Measurements from ENCODE around the gene RRAGC. TPM values are rescaled to one million over a fixed set of nuclear protein-coding genes. Genes with fewer than 3 reads are reported as not detected.
"Not testable (repeated sequence)": the region's sequence is repeated elsewhere in the genome, so short reads cannot be mapped to it uniquely, and the experiment has no call there.

RRAGC gene
- total RNA-seq, 2 experiments from 2014 or later: 17.2 to 17.5 TPM

DNA sequence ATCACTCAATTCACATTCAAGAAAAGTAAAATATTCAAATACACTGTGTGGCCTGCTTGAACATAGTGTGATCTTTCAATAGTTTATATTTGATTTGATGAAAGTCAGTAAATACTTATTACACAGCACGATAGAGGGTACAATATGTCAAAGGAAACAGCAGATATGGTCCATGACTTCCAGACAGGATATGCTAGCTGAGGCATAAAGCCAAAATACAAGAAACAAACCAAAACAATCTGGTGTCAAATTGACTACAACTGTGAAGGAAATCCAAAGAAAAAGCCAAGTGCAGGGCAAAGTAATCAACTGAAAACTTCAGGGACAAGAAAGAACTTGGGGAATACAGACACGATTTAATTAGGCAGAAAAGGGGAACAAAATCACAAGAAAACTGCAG, 19.3 kb downstream of the RRAGC start:
- POLR2A ChIA-PET: no interaction called here
- Mint-ChIP-seq H3K4me1 (peaks cover 2% of the 10 kb centered on the region), H3K27ac (no peak overlapping the region), H3K27me3 (peaks cover under 1% of the 10 kb centered on the region), H3K9me3 (no peaks in the 10 kb centered on the region), H3K4me3 (no peak overlapping the region), H3K36me3 (ENCODE audit: low read depth) (peaks cover 35% of the 10 kb centered on the region)
- no peak for DNase-seq
- CTCF ChIA-PET: no interaction called here

DNA sequence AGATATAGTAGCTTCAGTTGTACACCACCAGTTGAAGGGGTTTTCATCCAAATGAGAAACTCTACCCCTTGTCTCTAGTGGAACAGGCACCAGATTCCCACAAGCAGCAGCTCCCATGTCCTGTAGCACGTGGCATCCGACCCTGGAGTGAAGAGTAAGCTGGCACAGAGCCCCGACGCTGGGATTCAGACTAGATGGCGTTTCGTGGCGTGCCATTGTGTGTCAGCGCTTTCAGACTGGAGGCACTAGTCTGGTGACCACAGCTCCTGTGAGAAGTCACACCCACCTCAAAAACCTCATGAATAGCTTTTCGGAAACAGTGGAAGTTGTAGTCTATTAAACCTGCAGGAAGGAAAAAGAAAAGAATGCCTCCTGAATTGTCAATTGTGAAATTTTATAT, 20.2 kb downstream of the RRAGC start:
- peaks cover 26% of the 10 kb centered on the region for H3K36me3 Mint-ChIP-seq (ENCODE audit: low read depth)
- ChIA-PET CTCF (interaction anchor here (0.7 kb wide), 1 partner anchor 228 kb away, joined by 3 read pairs; no protein-coding TSS in a partner anchor), POLR2A (no interaction called here)
- H3K27me3 Mint-ChIP-seq: peaks cover 6% of the 10 kb centered on the region
- no peaks in the 10 kb centered on the region for H3K9me3 Mint-ChIP-seq
- peaks cover 2% of the 10 kb centered on the region for H3K4me1 Mint-ChIP-seq
- no peak overlapping the region for H3K4me3 Mint-ChIP-seq
- H3K27ac Mint-ChIP-seq: no peak overlapping the region
- no peak for DNase-seq

DNA sequence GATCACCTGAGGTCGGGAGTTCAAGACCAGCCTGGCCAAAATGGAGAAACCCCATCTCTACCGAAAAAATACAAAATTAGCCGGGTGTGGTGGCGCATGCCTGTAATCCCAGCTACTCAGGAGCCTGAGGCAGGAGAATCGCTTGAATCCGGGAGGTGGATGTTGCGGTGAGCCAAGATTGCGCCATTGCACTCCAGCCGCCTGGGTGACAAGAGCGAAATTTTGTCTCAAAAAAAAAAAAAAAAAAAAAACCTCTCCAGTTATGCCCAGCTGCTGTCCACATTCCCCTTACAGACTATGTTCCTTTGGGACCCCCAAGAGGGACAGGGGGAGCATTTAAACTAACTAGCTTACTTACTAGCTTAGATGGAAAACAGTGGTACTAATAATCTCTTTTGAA, 23.3 kb downstream of the RRAGC start:
- DNase-seq, POLR2A ChIA-PET, H3K9me3 Mint-ChIP-seq, H3K27ac Mint-ChIP-seq, H3K4me3 Mint-ChIP-seq, H3K4me1 Mint-ChIP-seq: not testable (repeated sequence)
- CTCF ChIA-PET: interaction anchor here (1.3 kb wide), 1 partner anchor 803 kb away, joined by 5 read pairs; no protein-coding TSS in a partner anchor
- Mint-ChIP-seq H3K27me3 (peaks cover 14% of the 10 kb centered on the region), H3K36me3 (ENCODE audit: low read depth) (peaks cover 19% of the 10 kb centered on the region)

DNA sequence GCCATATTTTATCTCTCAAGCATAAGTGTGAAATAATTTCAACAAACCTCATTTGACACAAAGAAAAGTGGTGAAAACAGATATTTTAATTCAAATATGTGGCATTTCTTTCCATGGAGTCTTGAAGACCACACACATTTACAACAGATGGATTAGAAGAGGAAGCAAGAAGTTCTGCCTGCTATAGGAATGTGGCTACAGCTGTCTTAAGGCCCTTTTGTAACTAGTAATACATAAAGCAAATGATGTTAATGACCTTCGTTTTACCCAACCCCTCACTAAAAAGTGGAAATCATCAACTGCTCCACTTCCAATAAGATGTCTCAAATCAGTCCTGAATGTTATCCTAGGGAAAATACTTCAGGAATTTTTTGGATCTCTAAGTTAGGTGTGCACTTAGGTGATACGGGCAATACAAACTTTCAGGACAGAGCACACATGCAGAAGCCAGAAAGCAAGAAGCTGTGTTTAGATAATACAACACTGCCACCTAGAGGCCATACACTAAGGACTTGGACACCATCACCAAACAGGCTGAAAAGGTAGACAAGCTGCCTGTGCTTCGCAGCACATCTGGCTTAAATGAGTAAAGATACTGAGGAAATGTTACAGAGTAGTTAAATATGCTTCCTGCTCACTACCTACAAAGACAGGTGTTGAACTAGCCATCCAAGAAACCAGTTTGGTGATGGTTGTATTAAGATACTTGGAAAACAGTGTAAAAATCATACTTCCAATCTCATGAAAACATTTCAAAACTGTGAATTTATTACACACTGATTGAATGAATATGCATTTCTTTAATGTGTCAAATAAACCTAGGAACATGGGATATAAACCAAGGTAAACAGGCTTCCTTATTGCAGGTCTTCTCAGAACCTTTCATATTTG, 24.4 kb downstream of the RRAGC start:
- H3K4me3 Mint-ChIP-seq: no peak overlapping the region
- no peaks in the 10 kb centered on the region for H3K9me3 Mint-ChIP-seq
- peaks cover 18% of the 10 kb centered on the region for H3K27me3 Mint-ChIP-seq
- H3K27ac Mint-ChIP-seq: no peak overlapping the region
- peaks cover 16% of the 10 kb centered on the region for H3K36me3 Mint-ChIP-seq (ENCODE audit: low read depth)
- POLR2A ChIA-PET: interaction anchor here (0.6 kb wide), 1 partner anchor 338 kb away, joined by 3 read pairs; no protein-coding TSS in a partner anchor
- peak; percentile 81 for DNase-seq
- CTCF ChIA-PET: interaction anchor here (0.7 to 1.3 kb wide), 5 partner anchors 11 to 802 kb away, joined by 3 to 9 read pairs (median 4); partner anchors contain the start of gene MYCBP
- no peaks in the 10 kb centered on the region for H3K4me1 Mint-ChIP-seq

DNA sequence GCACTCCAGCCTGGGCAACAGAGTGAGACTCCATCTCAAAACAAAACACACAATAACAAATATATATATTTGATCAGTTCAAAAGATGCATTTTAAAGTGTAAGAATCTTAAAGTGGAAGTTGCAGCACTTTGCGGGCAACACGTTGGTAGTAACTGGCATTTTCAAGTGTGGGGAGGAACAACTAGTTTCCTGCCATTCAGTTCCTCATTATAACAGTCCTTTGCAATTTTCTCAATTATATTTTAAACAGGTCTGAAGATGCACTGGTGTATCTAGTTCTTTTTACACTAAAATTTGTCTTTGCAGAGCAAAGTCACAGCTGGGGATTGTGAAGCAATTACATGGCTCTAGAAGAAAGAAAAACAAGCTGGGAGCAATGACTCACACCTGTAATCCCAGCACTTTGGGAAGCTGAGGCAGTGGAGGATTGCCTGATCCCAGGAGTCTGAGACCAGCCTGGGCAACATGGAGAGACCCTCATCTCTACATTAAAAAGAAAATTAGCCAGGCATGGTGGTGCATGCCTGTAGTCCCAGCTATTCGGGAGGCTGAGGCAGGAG, 25.3 kb downstream of the RRAGC start:
- Mint-ChIP-seq H3K27ac (no peak overlapping the region), H3K36me3 (ENCODE audit: low read depth) (peaks cover 12% of the 10 kb centered on the region), H3K9me3 (no peaks in the 10 kb centered on the region), H3K4me3 (no peak overlapping the region), H3K27me3 (peaks cover 22% of the 10 kb centered on the region), H3K4me1 (no peaks in the 10 kb centered on the region)
- POLR2A ChIA-PET: no interaction called here
- CTCF ChIA-PET: interaction anchor here (0.9 to 1.3 kb wide), 2 partner anchors 12 to 14 kb away, joined by 3 to 4 read pairs; no protein-coding TSS in a partner anchor
- DNase-seq: no peak

DNA sequence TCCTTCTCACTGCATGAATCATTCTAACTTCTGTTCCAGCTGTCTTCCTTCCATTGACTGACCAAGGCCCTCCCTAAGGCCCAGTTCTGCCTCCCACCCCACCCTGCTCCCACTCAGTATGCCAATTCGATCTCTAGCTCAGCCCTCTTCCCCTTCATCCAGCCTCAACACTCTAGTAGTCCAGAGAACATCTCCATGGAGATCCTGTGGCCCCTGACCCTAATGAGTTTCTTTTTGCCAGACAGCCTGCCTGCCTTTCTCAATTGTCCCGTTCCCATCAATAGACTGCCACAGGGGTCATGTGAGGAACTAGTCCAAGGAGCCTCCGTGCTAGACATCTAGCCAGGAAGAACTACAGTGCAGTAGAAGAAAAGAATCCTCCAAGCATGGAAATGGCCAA, 26.4 kb downstream of the RRAGC start:
- ChIA-PET POLR2A (no interaction called here), CTCF (interaction anchor here (0.6 kb wide), 1 partner anchor 491 kb away, joined by 3 read pairs; no protein-coding TSS in a partner anchor)
- H3K4me1 Mint-ChIP-seq: no peaks in the 10 kb centered on the region
- H3K9me3 Mint-ChIP-seq: no peaks in the 10 kb centered on the region
- no peak overlapping the region for H3K27ac Mint-ChIP-seq
- peaks cover 2% of the 10 kb centered on the region for H3K36me3 Mint-ChIP-seq (ENCODE audit: low read depth)
- DNase-seq: no peak
- H3K4me3 Mint-ChIP-seq: no peak overlapping the region
- H3K27me3 Mint-ChIP-seq: peaks cover 27% of the 10 kb centered on the region

DNA sequence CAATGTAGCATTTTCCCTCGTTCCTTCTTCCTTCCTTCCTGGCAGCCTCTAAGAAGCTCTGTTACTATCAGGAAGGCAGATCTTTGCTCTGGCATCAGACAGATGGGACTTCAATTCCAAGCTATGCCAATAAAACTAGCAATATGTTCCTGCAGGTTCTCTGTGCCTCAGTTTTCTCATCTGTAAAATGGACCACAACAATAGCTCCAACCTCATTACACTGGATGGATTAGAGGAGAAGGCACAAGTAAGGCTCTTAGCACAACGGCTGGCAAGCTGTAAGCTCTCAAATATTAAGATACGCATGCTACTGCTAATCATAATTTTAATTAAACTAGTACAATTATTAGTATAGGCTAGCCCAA, 27.2 kb downstream of the RRAGC start:
- POLR2A ChIA-PET: no interaction called here

DNA sequence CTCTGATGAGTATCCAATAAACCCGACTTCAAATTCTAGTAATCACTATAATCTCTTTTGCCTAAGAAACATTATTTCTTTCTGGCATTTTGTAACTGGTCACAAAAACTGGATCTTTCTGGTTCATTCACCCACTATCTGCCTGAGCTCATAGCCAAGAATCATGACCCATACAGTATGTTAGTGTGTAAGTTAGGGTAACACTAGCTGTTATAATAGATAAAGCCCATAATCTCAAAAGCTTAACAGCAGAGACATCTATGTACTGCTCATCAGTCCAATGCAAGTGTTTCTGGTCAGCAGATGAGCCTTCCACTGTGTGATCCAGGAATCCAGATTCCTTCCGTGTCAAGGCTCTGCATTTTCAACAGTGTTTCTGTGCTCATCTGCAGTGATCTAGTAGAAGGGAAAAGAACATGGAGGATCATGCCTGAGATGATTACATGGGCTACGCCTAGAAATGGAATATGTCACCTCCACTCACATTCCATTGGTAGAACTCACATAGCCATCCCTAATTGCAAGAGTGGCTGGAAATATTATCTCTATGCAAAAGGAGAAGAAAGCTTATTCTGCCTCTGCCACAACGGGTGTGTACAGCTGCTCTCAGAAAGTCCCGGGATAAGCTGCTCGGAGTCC, 27.7 kb downstream of the RRAGC start:
- H3K36me3 Mint-ChIP-seq (ENCODE audit: low read depth): no peaks in the 10 kb centered on the region
- ChIA-PET CTCF (no interaction called here), POLR2A (no interaction called here)
- H3K4me1 Mint-ChIP-seq: no peaks in the 10 kb centered on the region
- no peak overlapping the region for H3K4me3 Mint-ChIP-seq
- no peaks in the 10 kb centered on the region for H3K9me3 Mint-ChIP-seq
- no peak for DNase-seq
- H3K27me3 Mint-ChIP-seq: peaks cover 35% of the 10 kb centered on the region
- no peak overlapping the region for H3K27ac Mint-ChIP-seq

More for the DNA sequence above, 27.2 kb downstream of the RRAGC start:
- H3K27me3 Mint-ChIP-seq: peaks cover 31% of the 10 kb centered on the region
- H3K36me3 Mint-ChIP-seq (ENCODE audit: low read depth): no peaks in the 10 kb centered on the region
- no peaks in the 10 kb centered on the region for H3K9me3 Mint-ChIP-seq
- no peak for DNase-seq
- CTCF ChIA-PET: no interaction called here
- H3K4me3 Mint-ChIP-seq: no peak overlapping the region
- no peak overlapping the region for H3K27ac Mint-ChIP-seq
- no peaks in the 10 kb centered on the region for H3K4me1 Mint-ChIP-seq

DNA sequence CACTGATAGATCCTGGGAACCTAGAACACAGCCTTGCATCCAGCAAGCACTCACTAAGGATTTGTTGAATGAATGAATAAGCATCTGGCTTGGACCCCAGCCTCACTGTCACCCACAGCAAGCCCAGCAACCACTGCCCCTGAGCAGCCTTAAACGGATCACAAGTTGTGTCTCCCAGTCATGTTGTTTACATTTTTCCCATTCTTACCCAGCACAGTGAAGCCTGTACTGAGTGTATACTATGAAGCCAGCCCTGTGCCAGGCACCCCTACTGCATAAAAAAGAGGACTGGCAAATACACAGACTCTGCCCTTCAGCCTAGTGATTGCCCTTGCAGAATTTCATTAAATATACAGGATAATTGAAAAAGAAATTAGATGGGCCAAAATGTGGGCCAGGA, 30.2 kb downstream of the RRAGC start:
- Mint-ChIP-seq H3K36me3 (ENCODE audit: low read depth) (no peaks in the 10 kb centered on the region), H3K27ac (no peak overlapping the region), H3K9me3 (no peaks in the 10 kb centered on the region), H3K4me3 (no peak overlapping the region), H3K4me1 (no peaks in the 10 kb centered on the region), H3K27me3 (peaks cover 47% of the 10 kb centered on the region)
- ChIA-PET POLR2A (no interaction called here), CTCF (interaction anchor here (0.7 kb wide), 1 partner anchor 589 kb away, joined by 3 read pairs; no protein-coding TSS in a partner anchor)
- no peak for DNase-seq

DNA sequence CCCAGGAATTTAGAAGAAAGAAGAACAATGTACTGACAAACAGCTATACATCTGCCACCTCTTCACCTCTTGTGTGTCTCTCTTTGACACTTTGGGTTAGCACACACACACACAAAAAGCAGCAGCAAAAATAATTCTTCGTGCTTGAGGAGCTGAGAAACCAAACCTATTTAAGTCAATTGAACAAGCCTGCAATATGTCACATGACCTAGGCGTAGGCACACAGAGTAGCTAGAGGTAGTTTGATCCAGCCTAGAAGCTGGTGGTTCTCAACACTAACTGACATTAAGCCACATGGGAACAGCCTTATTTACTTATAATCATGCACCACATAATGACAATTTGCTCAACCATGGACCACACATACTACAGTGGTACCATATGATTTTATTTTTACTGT, 32.3 kb downstream of the RRAGC start:
- ChIA-PET POLR2A (no interaction called here), CTCF (no interaction called here)
- H3K27ac Mint-ChIP-seq: no peak overlapping the region
- no peaks in the 10 kb centered on the region for H3K4me1 Mint-ChIP-seq
- H3K4me3 Mint-ChIP-seq: no peak overlapping the region
- peaks cover 47% of the 10 kb centered on the region for H3K27me3 Mint-ChIP-seq
- DNase-seq: no peak
- no peaks in the 10 kb centered on the region for H3K9me3 Mint-ChIP-seq
- no peaks in the 10 kb centered on the region for H3K36me3 Mint-ChIP-seq (ENCODE audit: low read depth)

DNA sequence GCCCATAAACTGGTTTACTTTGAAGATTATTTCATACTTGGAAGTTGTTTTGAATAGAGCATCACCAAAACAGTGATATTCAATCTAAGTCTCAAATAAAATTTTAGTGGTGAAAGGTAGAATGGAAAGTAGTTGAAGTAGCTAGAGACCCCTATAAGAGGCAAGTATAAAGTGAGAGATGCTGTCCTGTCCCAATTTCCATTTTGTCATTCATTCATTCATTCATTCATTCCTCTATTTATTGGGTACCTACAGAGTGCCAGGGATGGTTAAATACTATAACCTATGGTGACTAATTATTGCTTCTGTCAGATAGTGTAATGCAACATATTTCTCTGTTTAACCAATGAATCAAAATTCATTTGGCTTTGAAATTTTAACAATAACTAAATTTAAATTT, 32.7 kb downstream of the RRAGC start:
- ChIA-PET POLR2A (no interaction called here), CTCF (no interaction called here)
- H3K4me3 Mint-ChIP-seq: no peak overlapping the region
- DNase-seq: no peak
- H3K27ac Mint-ChIP-seq: no peak overlapping the region
- peaks cover 49% of the 10 kb centered on the region for H3K27me3 Mint-ChIP-seq
- no peaks in the 10 kb centered on the region for H3K4me1 Mint-ChIP-seq
- no peaks in the 10 kb centered on the region for H3K9me3 Mint-ChIP-seq
- no peaks in the 10 kb centered on the region for H3K36me3 Mint-ChIP-seq (ENCODE audit: low read depth)

DNA sequence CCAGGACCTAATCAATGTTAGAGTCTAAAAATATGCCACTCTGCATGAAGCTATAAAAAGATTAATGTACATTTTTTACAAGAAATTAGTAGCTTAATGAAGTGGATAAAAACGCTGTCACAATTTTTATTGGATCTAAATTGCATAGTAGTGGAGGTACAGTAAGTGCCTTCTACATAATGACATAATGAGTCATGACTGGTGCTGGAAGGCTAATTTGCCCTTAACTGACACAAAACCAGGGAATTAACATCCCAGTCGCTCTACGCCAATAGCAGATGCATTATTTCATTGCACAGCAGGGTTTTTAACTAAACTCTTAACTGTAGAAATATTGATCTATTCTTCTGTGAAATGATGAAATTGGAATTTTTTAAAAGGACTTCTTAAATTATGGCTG, 33.3 kb downstream of the RRAGC start:
- Mint-ChIP-seq H3K9me3 (no peaks in the 10 kb centered on the region), H3K27me3 (peaks cover 51% of the 10 kb centered on the region), H3K4me1 (no peaks in the 10 kb centered on the region), H3K27ac (no peak overlapping the region), H3K36me3 (ENCODE audit: low read depth) (no peaks in the 10 kb centered on the region), H3K4me3 (no peak overlapping the region)
- no peak for DNase-seq
- ChIA-PET POLR2A (no interaction called here), CTCF (no interaction called here)

DNA sequence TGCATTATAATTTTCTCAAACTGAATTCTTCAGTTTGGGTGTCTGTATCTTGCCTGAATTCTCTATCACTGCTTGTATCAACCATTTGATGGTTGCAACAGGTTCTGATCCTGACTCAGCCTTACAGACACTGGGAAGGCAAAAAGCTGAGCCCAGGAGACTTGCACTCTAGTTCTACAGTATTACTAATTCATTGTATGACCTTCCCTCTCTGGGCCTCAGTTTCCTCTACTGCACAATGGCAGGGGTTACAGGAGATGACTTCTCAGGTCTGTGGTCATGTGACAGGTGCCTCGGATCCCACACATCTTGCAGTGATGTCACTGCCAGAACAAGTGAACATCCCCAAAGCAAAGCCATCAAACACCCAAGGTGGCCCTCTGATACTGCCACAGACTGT, 38.7 kb downstream of the RRAGC start:
- no peaks in the 10 kb centered on the region for H3K36me3 Mint-ChIP-seq (ENCODE audit: low read depth)
- CTCF ChIA-PET: interaction anchor here (0.6 to 1.7 kb wide), 2 partner anchors 14 to 243 kb away, joined by 4 to 5 read pairs; no protein-coding TSS in a partner anchor

More for the DNA sequence above, 38.7 kb downstream of the RRAGC start:
- peaks cover 18% of the 10 kb centered on the region for H3K4me1 Mint-ChIP-seq
- POLR2A ChIA-PET: no interaction called here
- H3K27ac Mint-ChIP-seq: no peak overlapping the region
- H3K27me3 Mint-ChIP-seq: peaks cover 66% of the 10 kb centered on the region
- no peak for DNase-seq
- no peak overlapping the region for H3K4me3 Mint-ChIP-seq
- no peaks in the 10 kb centered on the region for H3K9me3 Mint-ChIP-seq

Measured in activated CD4-positive, alpha-beta T cell treated with anti-CD3 and anti-CD28 coated beads, Interleukin-2, amount 10 ng/mL, durations not matched to agents 7 days and 5 days (primary cell).